CD4-positive, alpha-beta memory T cell (primary cell): ENCODE measurements around the gene RHBDL3. TPM values are rescaled to one million over a fixed set of nuclear protein-coding genes. Genes with fewer than 3 reads are reported as not detected.

ENCODE experiments used
- CTCF ChIA-PET: fragments of 350-600 bp; sonication (Branson Sonifier 250); formaldehyde crosslinking; loops from one replicate; lab custom pipeline; 2021; ENCODE audit warnings: inconsistent platforms; ENCODE audit not compliant: partially characterized antibody; lab: Charles Lee
- POLR2A ChIA-PET: fragments of 350-600 bp; sonication (Branson Sonifier 250); formaldehyde crosslinking; loops from one replicate; lab custom pipeline; 2021; ENCODE audit not compliant: partially characterized antibody; lab: Charles Lee
- DNase-seq, 5 donors: peaks; one replicate each; pipeline versions ENCODE4 v3.0.0 to v3.0.0-alpha.2; 2020 to 2022; ENCODE audit warnings: mixed read lengths in 1 of 5
- H3K27ac ChIP-seq: one replicate; pipeline ENCODE4 v1.7.0; 2013; ENCODE audit warnings: low read depth, low read length
- H3K27me3 ChIP-seq: 2 replicates; pipeline ENCODE4 v1.7.0; 2013; ENCODE audit warnings: mild to moderate bottlenecking, low read length, moderate library complexity; ENCODE audit not compliant: insufficient read depth
- H3K36me3 ChIP-seq: 2 replicates; pipeline ENCODE4 v1.7.0; 2013; ENCODE audit warnings: mild to moderate bottlenecking, low read length, moderate library complexity; ENCODE audit not compliant: insufficient read depth
- H3K4me1 ChIP-seq: 2 replicates; pipeline ENCODE4 v1.7.0; 2013; ENCODE audit warnings: mild to moderate bottlenecking, low read length, moderate library complexity; ENCODE audit not compliant: insufficient read depth
- H3K4me3 ChIP-seq, 2 donors: one replicate each; pipeline ENCODE4 v1.7.0; 2013; ENCODE audit warnings: low read length in 2 of 2, mild to moderate bottlenecking in 1 of 2
- H3K9me3 ChIP-seq, 2 donors: one replicate each; pipeline ENCODE4 v1.7.0; 2013; ENCODE audit warnings: low read length in 2 of 2, control low read depth in 1 of 2; ENCODE audit not compliant: control insufficient read depth in 1 of 2
- H3K27ac Mint-ChIP-seq, 7 donors: one replicate each; pipeline ENCODE4 v1.8.0; 2020 to 2021; ENCODE audit warnings: mixed read lengths in 7 of 7, mild to moderate bottlenecking in 6 of 7, inconsistent platforms in 3 of 7, moderate library complexity in 3 of 7
- H3K27me3 Mint-ChIP-seq, 2 donors: one replicate each; pipeline ENCODE4 v1.8.0; 2020 to 2021; ENCODE audit warnings: mixed read lengths in 2 of 2
- H3K36me3 Mint-ChIP-seq, 2 donors: one replicate each; pipeline ENCODE4 v1.8.0; 2020 to 2021; ENCODE audit warnings: mixed read lengths in 2 of 2, inconsistent platforms in 1 of 2, mild to moderate bottlenecking in 1 of 2
- H3K4me1 Mint-ChIP-seq, 4 donors: one replicate each; pipeline ENCODE4 v1.8.0; 2020 to 2021; ENCODE audit warnings: mixed read lengths in 4 of 4, mild to moderate bottlenecking in 1 of 4
- H3K4me3 Mint-ChIP-seq, 8 donors: one replicate each; pipeline ENCODE4 v1.8.0; 2020 to 2021; ENCODE audit warnings: mixed read lengths in 8 of 8, mild to moderate bottlenecking in 7 of 8, moderate library complexity in 6 of 8, inconsistent platforms in 3 of 8
- H3K9me3 Mint-ChIP-seq, 8 donors: one replicate each; pipeline ENCODE4 v1.8.0; 2020 to 2021; ENCODE audit warnings: mixed read lengths in 8 of 8, mild to moderate bottlenecking in 5 of 8, inconsistent platforms in 3 of 8, moderate library complexity in 1 of 8
- intact Hi-C: fragments of 100-400 bp; cut with micrococcal nuclease; formaldehyde crosslinking; loops from one replicate; pipeline ENCODE4 v1.15.1; 2023
- polyA plus RNA-seq, 2 donors: library from polyadenylated mRNA; unstranded; fragments of 300-500 nt; fragmentation: Illumina TruSeq; gene quantifications; one replicate each; pipeline ENCODE4 v1.2.3, GENCODE V29; 2021
- total RNA-seq, 2 experiments: library from RNA; stranded (reverse); gene quantifications; one replicate each; pipeline ENCODE4 v1.2.3, GENCODE V29; 2021

The RHBDL3 gene
- total and polyA plus RNA-seq, 4 experiments from 2014 or later, result not detected

GRCh38 chr17:32327911-32328310 is 62.3 kb downstream of the RHBDL3 start:
- CTCF ChIA-PET, result interaction anchor here (5.5 kb wide), 1 partner anchor 9 kb away, joined by 36 read pairs; no protein-coding TSS in a partner anchor
- H3K4me1 Mint-ChIP-seq, result peaks cover 23 to 41% (median 32%) of the 10 kb centered on the region in 4 donors
- peaks cover 0 to 4% of the 10 kb centered on the region in 2 donors for H3K36me3 Mint-ChIP-seq
- peaks cover 35% of the 10 kb centered on the region for H3K4me1 ChIP-seq
- H3K27me3 Mint-ChIP-seq, result no peaks in the 10 kb centered on the region
- no peaks in the 10 kb centered on the region for H3K36me3 ChIP-seq
- H3K27ac Mint-ChIP-seq, result peak overlapping the region in 4 of 7 donors; percentile 14 to 58 (median 30)
- DNase-seq, result no peak
- intact Hi-C loops, result no loop called here
- H3K4me3 ChIP-seq, result no peak overlapping the region
- H3K9me3 Mint-ChIP-seq, result no peaks in the 10 kb centered on the region
- no peak overlapping the region for H3K27ac ChIP-seq
- H3K27me3 ChIP-seq, result no peaks in the 10 kb centered on the region
- H3K4me3 Mint-ChIP-seq, result no peak overlapping the region
- POLR2A ChIA-PET, result no interaction called here
- no peaks in the 10 kb centered on the region for H3K9me3 ChIP-seq

- DNase-seq, result no peak
- H3K4me1 Mint-ChIP-seq, result peaks cover 16 to 24% (median 20%) of the 10 kb centered on the region in 4 donors
- no peaks in the 10 kb centered on the region for H3K9me3 Mint-ChIP-seq
- POLR2A ChIA-PET, result interaction anchor here (0.9 to 2.5 kb wide), 2 partner anchors 9 to 21 kb away, joined by 3 to 9 read pairs; no protein-coding TSS in a partner anchor
- Histone ChIP-seq H3K27me3 (no peaks in the 10 kb centered on the region), H3K36me3 (peaks cover 7% of the 10 kb centered on the region), H3K4me1 (peaks cover 20% of the 10 kb centered on the region), H3K9me3 (no peaks in the 10 kb centered on the region), H3K27ac (no peak overlapping the region), H3K4me3 (no peak overlapping the region)
- peak overlapping the region in 6 of 7 donors; percentile 14 to 72 (median 49) for H3K27ac Mint-ChIP-seq
- intact Hi-C loops, result no loop called here
- peaks cover 9 to 15% of the 10 kb centered on the region in 2 donors for H3K36me3 Mint-ChIP-seq
- CTCF ChIA-PET, result interaction anchor here (5.5 kb wide), 1 partner anchor 11 kb away, joined by 36 read pairs; no protein-coding TSS in a partner anchor
- H3K4me3 Mint-ChIP-seq, result peak overlapping the region in 1 of 8 donors; percentile 3
- no peaks in the 10 kb centered on the region for H3K27me3 Mint-ChIP-seq
These were observed 64.5 kb downstream of the RHBDL3 start for GRCh38 chr17:32330147-32330546.

GRCh38 chr17:32331243-32332040 is 65.8 kb downstream of the RHBDL3 start:
- DNase-seq, result no peak
- intact Hi-C loops, result no loop called here
- H3K27ac Mint-ChIP-seq, result peak overlapping the region; percentile 18 to 90 (median 74)
- Histone ChIP-seq H3K9me3 (no peaks in the 10 kb centered on the region), H3K27me3 (no peaks in the 10 kb centered on the region), H3K4me3 (no peak overlapping the region), H3K27ac (no peak overlapping the region), H3K4me1 (peaks cover 20% of the 10 kb centered on the region), H3K36me3 (peaks cover 7% of the 10 kb centered on the region)
- peaks cover 14 to 24% of the 10 kb centered on the region in 2 donors for H3K36me3 Mint-ChIP-seq
- CTCF ChIA-PET, result interaction anchor here (1.2 to 5.5 kb wide), 3 partner anchors 10 to 79 kb away, joined by 3 to 36 read pairs (median 6); no protein-coding TSS in a partner anchor
- POLR2A ChIA-PET, result interaction anchor here (2.5 kb wide), 1 partner anchor 19 kb away, joined by 9 read pairs; no protein-coding TSS in a partner anchor
- no peaks in the 10 kb centered on the region for H3K9me3 Mint-ChIP-seq
- peak overlapping the region in 5 of 8 donors; percentile 47 to 77 (median 55) for H3K4me3 Mint-ChIP-seq
- peaks cover 16 to 24% (median 20%) of the 10 kb centered on the region in 4 donors for H3K4me1 Mint-ChIP-seq
- no peaks in the 10 kb centered on the region for H3K27me3 Mint-ChIP-seq

GRCh38 chr17:32333187-32333586 is 67.6 kb downstream of the RHBDL3 start:
- Mint-ChIP-seq H3K4me1 (peaks cover 16 to 24% (median 20%) of the 10 kb centered on the region in 4 donors), H3K4me3 (no peak overlapping the region), H3K27ac (no peak overlapping the region), H3K9me3 (no peaks in the 10 kb centered on the region), H3K27me3 (no peaks in the 10 kb centered on the region), H3K36me3 (peaks cover 18 to 31% of the 10 kb centered on the region in 2 donors)
- Histone ChIP-seq H3K4me1 (peaks cover 20% of the 10 kb centered on the region), H3K27me3 (no peaks in the 10 kb centered on the region), H3K9me3 (no peaks in the 10 kb centered on the region), H3K36me3 (peaks cover 7% of the 10 kb centered on the region), H3K4me3 (no peak overlapping the region), H3K27ac (no peak overlapping the region)
- intact Hi-C loops, result no loop called here
- ChIA-PET POLR2A (no interaction called here), CTCF (interaction anchor here (0.7 to 0.8 kb wide), 2 partner anchors 13 to 111 kb away, joined by 3 to 4 read pairs; partner anchors contain the start of gene PSMD11)
- DNase-seq, result no peak

GRCh38 chr17:32335046-32335445 is 69.4 kb downstream of the RHBDL3 start:
- peaks cover 18% of the 10 kb centered on the region for H3K4me1 ChIP-seq
- no peaks in the 10 kb centered on the region for H3K27me3 Mint-ChIP-seq
- H3K27ac Mint-ChIP-seq, result no peak overlapping the region
- no peak overlapping the region for H3K4me3 Mint-ChIP-seq
- H3K36me3 ChIP-seq, result peaks cover 7% of the 10 kb centered on the region
- H3K4me1 Mint-ChIP-seq, result peaks cover 15 to 22% (median 19%) of the 10 kb centered on the region in 4 donors
- ChIA-PET POLR2A (no interaction called here), CTCF (interaction anchor here (1.0 kb wide), 1 partner anchor 15 kb away, joined by 4 read pairs; no protein-coding TSS in a partner anchor)
- H3K4me3 ChIP-seq, result no peak overlapping the region
- H3K9me3 Mint-ChIP-seq, result no peaks in the 10 kb centered on the region
- no peaks in the 10 kb centered on the region for H3K27me3 ChIP-seq
- intact Hi-C loops, result no loop called here
- no peak overlapping the region for H3K27ac ChIP-seq
- DNase-seq, result no peak
- H3K9me3 ChIP-seq, result no peaks in the 10 kb centered on the region
- H3K36me3 Mint-ChIP-seq, result peaks cover 18 to 36% of the 10 kb centered on the region in 2 donors

- Histone ChIP-seq H3K27ac (no peak overlapping the region), H3K4me3 (no peak overlapping the region), H3K9me3 (no peaks in the 10 kb centered on the region), H3K4me1 (peaks cover 13% of the 10 kb centered on the region), H3K36me3 (peaks cover 7% of the 10 kb centered on the region), H3K27me3 (no peaks in the 10 kb centered on the region)
- POLR2A ChIA-PET, result no interaction called here
- H3K9me3 Mint-ChIP-seq, result no peaks in the 10 kb centered on the region
- no peak for DNase-seq
- H3K4me1 Mint-ChIP-seq, result peaks cover 9 to 16% (median 14%) of the 10 kb centered on the region in 4 donors
- peaks cover 18 to 37% of the 10 kb centered on the region in 2 donors for H3K36me3 Mint-ChIP-seq
- no peak overlapping the region for H3K27ac Mint-ChIP-seq
- no peak overlapping the region for H3K4me3 Mint-ChIP-seq
- CTCF ChIA-PET, result interaction anchor here (0.5 to 1.0 kb wide), 2 partner anchors 16 to 38 kb away, joined by 3 to 4 read pairs; no protein-coding TSS in a partner anchor
- H3K27me3 Mint-ChIP-seq, result no peaks in the 10 kb centered on the region
- intact Hi-C loops, result no loop called here
These were observed 70.1 kb downstream of the RHBDL3 start for GRCh38 chr17:32335687-32336086.
